ENCODE measurements around the gene DNAH6. TPM values are rescaled to one million over a fixed set of nuclear protein-coding genes. Genes with fewer than 3 reads are reported as not detected.

DNAH6 gene
- total RNA-seq, 2 donors from 2014 or later, result 0.85 TPM; not detected in 1

DNA sequence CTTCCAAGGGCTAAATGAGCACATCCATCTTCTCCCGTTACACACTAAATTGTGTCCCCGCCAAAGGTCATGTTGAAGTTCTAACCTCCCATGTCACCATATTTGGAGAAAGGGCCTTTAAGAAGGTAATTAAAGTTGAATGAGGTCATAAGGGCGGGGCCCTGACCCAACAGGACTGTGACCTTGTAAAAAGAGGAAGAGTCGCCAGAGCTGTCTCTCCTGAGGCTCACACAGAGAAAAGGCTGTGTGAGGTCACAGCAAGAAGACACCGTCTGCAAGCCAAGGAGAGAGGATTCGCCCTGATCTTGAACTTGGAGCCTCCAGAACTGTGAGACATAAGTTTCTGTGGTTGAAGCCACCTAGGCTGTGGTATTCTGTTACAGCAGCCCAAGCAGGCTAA lies 340.5 kb downstream of the DNAH6 start:
- no peaks in the 10 kb centered on the region for H3K36me3 ChIP-seq
- ATAC-seq (ENCODE audit: insufficient number of reproducible peaks, low FRiP score, low read depth) (no peak), DNase-seq (ENCODE audit: low spot score) (no peak)
- H3K27me3 ChIP-seq (replicated peaks; ENCODE audit: insufficient read depth), result no peaks in the 10 kb centered on the region
- H3K9me3 ChIP-seq, result no peaks in the 10 kb centered on the region
- no peak overlapping the region for H3K27ac ChIP-seq
- H3K4me3 ChIP-seq, result no peak overlapping the region
- H3K4me1 ChIP-seq (ENCODE audit: control insufficient read depth in 1 of 2, low read depth in 2 of 2), result no peaks in the 10 kb centered on the region
- TF ChIP-seq, protein P1, sequence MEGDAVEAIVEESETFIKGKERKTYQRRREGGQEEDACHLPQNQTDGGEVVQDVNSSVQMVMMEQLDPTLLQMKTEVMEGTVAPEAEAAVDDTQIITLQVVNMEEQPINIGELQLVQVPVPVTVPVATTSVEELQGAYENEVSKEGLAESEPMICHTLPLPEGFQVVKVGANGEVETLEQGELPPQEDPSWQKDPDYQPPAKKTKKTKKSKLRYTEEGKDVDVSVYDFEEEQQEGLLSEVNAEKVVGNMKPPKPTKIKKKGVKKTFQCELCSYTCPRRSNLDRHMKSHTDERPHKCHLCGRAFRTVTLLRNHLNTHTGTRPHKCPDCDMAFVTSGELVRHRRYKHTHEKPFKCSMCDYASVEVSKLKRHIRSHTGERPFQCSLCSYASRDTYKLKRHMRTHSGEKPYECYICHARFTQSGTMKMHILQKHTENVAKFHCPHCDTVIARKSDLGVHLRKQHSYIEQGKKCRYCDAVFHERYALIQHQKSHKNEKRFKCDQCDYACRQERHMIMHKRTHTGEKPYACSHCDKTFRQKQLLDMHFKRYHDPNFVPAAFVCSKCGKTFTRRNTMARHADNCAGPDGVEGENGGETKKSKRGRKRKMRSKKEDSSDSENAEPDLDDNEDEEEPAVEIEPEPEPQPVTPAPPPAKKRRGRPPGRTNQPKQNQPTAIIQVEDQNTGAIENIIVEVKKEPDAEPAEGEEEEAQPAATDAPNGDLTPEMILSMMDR (IDR thresholded peaks at IDR 0.05), result no peak

DNA sequence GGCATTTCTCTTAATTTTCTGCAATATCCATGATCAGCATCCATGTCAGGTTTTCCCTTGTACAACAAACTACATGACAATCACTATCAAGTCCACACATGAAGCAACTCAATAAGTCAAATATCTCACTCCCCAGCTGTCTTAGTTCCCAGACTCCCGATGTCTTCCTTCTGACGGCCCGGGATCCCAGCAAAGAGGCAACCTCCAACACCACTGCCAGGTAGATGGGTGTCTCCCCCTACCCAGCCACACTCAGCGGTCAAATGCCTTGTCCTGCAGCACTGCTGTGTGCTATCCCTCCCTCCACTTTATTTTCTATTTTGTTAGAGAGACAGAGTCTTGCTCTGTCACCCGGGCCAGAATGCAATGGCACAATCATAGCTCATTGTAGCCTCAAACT lies 341.3 kb downstream of the DNAH6 start:
- Histone ChIP-seq H3K27me3 (replicated peaks; ENCODE audit: insufficient read depth) (no peaks in the 10 kb centered on the region), H3K27ac (no peak overlapping the region), H3K9me3 (no peaks in the 10 kb centered on the region), H3K4me3 (no peak overlapping the region), H3K36me3 (no peaks in the 10 kb centered on the region), H3K4me1 (ENCODE audit: control insufficient read depth in 1 of 2, low read depth in 2 of 2) (no peaks in the 10 kb centered on the region)
- no peak for DNase-seq (ENCODE audit: low spot score)
- no peak for ATAC-seq (ENCODE audit: insufficient number of reproducible peaks, low FRiP score, low read depth)
- TF ChIP-seq, protein P1 (IDR thresholded peaks at IDR 0.05), result no peak

DNA sequence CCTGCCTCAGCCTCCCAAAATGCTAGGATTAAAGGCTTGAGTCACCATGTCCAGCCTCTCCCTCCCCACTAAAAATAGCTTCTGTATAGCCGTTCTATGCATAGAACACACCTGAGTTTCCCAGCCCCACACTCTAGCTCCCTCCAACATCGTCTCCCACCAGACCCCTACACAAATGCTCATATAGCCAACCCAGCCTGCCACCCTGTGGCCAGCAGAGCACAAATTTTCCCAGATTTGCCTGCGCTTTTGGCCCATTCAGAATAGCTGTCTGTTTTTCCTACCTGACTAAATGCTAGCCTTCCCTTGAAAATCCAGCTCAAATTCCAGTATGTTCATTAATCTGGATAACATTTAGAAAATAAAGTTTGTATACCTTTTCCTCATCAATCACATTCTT lies 341.8 kb downstream of the DNAH6 start:
- TF ChIP-seq, protein P1 (IDR thresholded peaks at IDR 0.05), result no peak
- ATAC-seq (ENCODE audit: insufficient number of reproducible peaks, low FRiP score, low read depth) (no peak), DNase-seq (ENCODE audit: low spot score) (no peak)
- Histone ChIP-seq H3K36me3 (no peaks in the 10 kb centered on the region), H3K4me3 (no peak overlapping the region), H3K27me3 (replicated peaks; ENCODE audit: insufficient read depth) (no peaks in the 10 kb centered on the region), H3K9me3 (no peaks in the 10 kb centered on the region), H3K27ac (no peak overlapping the region), H3K4me1 (ENCODE audit: control insufficient read depth in 1 of 2, low read depth in 2 of 2) (no peaks in the 10 kb centered on the region)

DNA sequence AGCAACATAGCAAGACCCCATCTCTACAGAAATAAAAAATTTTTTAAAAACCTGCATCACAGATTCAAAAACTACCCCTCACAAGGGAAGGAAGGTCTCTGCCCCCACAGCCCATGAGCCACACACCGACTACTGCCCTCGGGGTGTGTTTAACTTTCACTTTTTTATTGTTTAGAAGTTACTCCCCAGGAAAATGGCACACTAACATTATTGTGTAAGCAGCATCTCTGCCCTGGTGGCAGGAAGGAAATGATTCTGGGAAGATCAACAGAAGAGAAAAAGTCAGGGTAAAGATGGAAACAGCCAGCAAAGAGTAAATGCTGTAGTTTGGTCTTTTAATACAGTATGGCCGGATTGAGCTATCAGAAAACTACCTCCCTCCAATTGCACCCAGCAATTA lies 342.6 kb downstream of the DNAH6 start:
- Histone ChIP-seq H3K27ac (no peak overlapping the region), H3K4me1 (ENCODE audit: control insufficient read depth in 1 of 2, low read depth in 2 of 2) (no peaks in the 10 kb centered on the region), H3K36me3 (no peaks in the 10 kb centered on the region), H3K9me3 (no peaks in the 10 kb centered on the region), H3K27me3 (replicated peaks; ENCODE audit: insufficient read depth) (no peaks in the 10 kb centered on the region), H3K4me3 (no peak overlapping the region)
- DNase-seq (ENCODE audit: low spot score), result no peak
- ATAC-seq (ENCODE audit: insufficient number of reproducible peaks, low FRiP score, low read depth), result no peak
- TF ChIP-seq, protein P1 (IDR thresholded peaks at IDR 0.05), result no peak

DNA sequence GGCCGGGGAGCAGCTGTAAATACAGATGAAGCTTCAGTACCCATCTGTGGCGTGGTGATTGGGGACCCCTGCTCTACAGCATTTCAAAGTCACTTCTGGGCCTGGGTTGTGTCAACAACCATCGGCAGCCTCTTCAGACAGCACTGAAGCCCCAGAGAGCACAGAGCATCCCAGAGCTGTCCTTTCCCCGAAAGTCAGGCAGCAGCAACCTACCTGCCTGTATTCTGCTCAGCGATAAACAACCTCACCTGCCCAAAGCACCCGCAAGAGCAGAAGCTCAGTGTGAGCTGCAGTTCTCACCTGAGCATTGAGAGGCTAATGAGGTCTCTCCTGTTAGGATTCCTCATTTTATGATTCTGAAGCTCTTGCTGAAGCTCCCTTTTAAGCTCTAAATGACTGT lies 345.2 kb downstream of the DNAH6 start:
- no peaks in the 10 kb centered on the region for H3K36me3 ChIP-seq
- no peak overlapping the region for H3K27ac ChIP-seq
- H3K4me1 ChIP-seq (ENCODE audit: control insufficient read depth in 1 of 2, low read depth in 2 of 2), result no peaks in the 10 kb centered on the region
- ATAC-seq (ENCODE audit: insufficient number of reproducible peaks, low FRiP score, low read depth) (no peak), DNase-seq (ENCODE audit: low spot score) (no peak)
- TF ChIP-seq, protein P1 (IDR thresholded peaks at IDR 0.05), result no peak
- no peaks in the 10 kb centered on the region for H3K9me3 ChIP-seq
- H3K27me3 ChIP-seq (replicated peaks; ENCODE audit: insufficient read depth), result no peaks in the 10 kb centered on the region
- H3K4me3 ChIP-seq, result no peak overlapping the region

All from thoracic aorta (tissue), 2 donors.